HEK293T (cell line): Measurements from ENCODE around the gene EXD2.

Experiments used
- ARNT ChIP-seq: fragments of 450-650 bp; IDR thresholded peaks from 2 replicates; pipeline ENCODE4 v1.6.1; 2017; ENCODE audit warnings: mild to moderate bottlenecking
- BHLHE40 ChIP-seq: fragments of 450-650 bp; IDR thresholded peaks from 2 replicates; pipeline ENCODE4 v1.6.1; 2016; ENCODE audit warnings: mild to moderate bottlenecking, moderate library complexity, borderline replicate concordance
- CTBP1 ChIP-seq: fragments of 450-650 bp; IDR thresholded peaks from 2 replicates; pipeline ENCODE4 v1.6.1; 2016; ENCODE audit warnings: borderline replicate concordance
- FOXM1 ChIP-seq: fragments of 450-650 bp; IDR thresholded peaks from 2 replicates; pipeline ENCODE4 v1.6.1; 2017; ENCODE audit warnings: mild to moderate bottlenecking, borderline replicate concordance
- NFRKB ChIP-seq: fragments of 450-650 bp; IDR thresholded peaks from 2 replicates; pipeline ENCODE4 v1.6.1; 2016; ENCODE audit warnings: mild to moderate bottlenecking, moderate library complexity
- SP1 ChIP-seq: fragments of 450-650 bp; IDR thresholded peaks from 2 replicates; pipeline ENCODE4 v1.6.1; 2017
- SUZ12 ChIP-seq: fragments of 450-650 bp; IDR thresholded peaks from 2 replicates; pipeline ENCODE4 v1.6.1; 2016; ENCODE audit warnings: mild to moderate bottlenecking

GRCh38 chr14:69181491-69181890 lies 9.8 kb upstream of the EXD2 start:
- TF ChIP-seq NFRKB (no peak), CTBP1 (no peak), BHLHE40 (no peak), SP1 (no peak), FOXM1 (no peak), SUZ12 (no peak), ARNT (no peak)
